Subcutaneous adipose tissue (tissue), 4 donors: ENCODE results near the gene IL1F10. TPM values are rescaled to one million over a fixed set of nuclear protein-coding genes. Genes with fewer than 3 reads are reported as not detected.

Experiments
- CTCF ChIP-seq: fragments of 450-650 bp; IDR thresholded peaks from one replicate; pipeline ENCODE4 v1.5.1; 2016; ENCODE audit warnings: low read depth, mild to moderate bottlenecking, control low read depth, antibody characterized with exemption, moderate library complexity
- small RNA-seq: library from RNA; depleted of rRNA; stranded (forward); fragments of <200 nt; gene quantifications from one replicate; pipeline ENCODE3, GENCODE V24; 2016
- total RNA-seq, 4 donors: library from RNA; depleted of rRNA; stranded (reverse); fragments of >200 nt; gene quantifications; one replicate each; pipeline ENCODE4 v1.1.0, GENCODE V29; 2016

Gene IL1F10
- total RNA-seq, 4 donors from 2014 or later: not detected

- TF ChIP-seq CTCF: no peak
Observed at GRCh38 chr2:113123726-113124125, 56.0 kb downstream of the IL1F10 start.

- TF ChIP-seq CTCF: no peak
Observed at GRCh38 chr2:113124181-113124961, 56.6 kb downstream of the IL1F10 start.

Small RNAs within 50 kb of the gene (small RNA-seq; reads per million reads assigned to genes)
- not detected for gene RNU6-1180P

Other genes starting within 250 kb of the IL1F10 start
- 1 to 10 TPM in 1 of 4 donors, not detected in 3; 1.1 TPM for gene IL1B, start 231.2 kb upstream of the IL1F10 start, total RNA-seq
- gene IL37, start 156.8 kb upstream of the IL1F10 start, total RNA-seq: not detected
- not detected for gene IL36G, start 90.0 kb upstream of the IL1F10 start, total RNA-seq
- gene IL36A, start 62.5 kb upstream of the IL1F10 start, total RNA-seq: not detected
- gene IL36B, start 15.1 kb upstream of the IL1F10 start, total RNA-seq: not detected
- gene IL36RN, start 8.8 kb upstream of the IL1F10 start, total RNA-seq: not detected
- gene IL1RN, start 59.6 kb downstream of the IL1F10 start, total RNA-seq: 100 to 1,000 TPM in 1 of 4 donors, 1 to 10 TPM in 2, under 1 TPM in 1; 0.98 to 105 (median 6.0) TPM
- gene PSD4, start 106.0 kb downstream of the IL1F10 start, total RNA-seq: 10 to 100 TPM in 1 of 4 donors, 1 to 10 TPM in 3; 2.8 to 14.8 (median 5.6) TPM
- 10 to 100 TPM in 1 of 4 donors, 1 to 10 TPM in 3; 2.8 to 10.7 (median 5.8) TPM for gene PAX8, start 211.0 kb downstream of the IL1F10 start, total RNA-seq